K562 (cell line): Measurements from ENCODE around the gene ZMAT2. TPM values are rescaled to one million over a fixed set of nuclear protein-coding genes. Genes with fewer than 3 reads are reported as not detected.

ENCODE experiments used
- ARNT ChIP-seq, 2 experiments: fragments of 450-650 bp; IDR thresholded peaks; 2 replicates each; pipeline ENCODE4 v1.6.1; 2016; ENCODE audit warnings: mild to moderate bottlenecking in 1 of 2
- CEBPZ ChIP-seq: fragments of 150-350 bp; IDR thresholded peaks from 2 replicates; pipeline ENCODE4 v1.6.1; 2014; ENCODE audit warnings: low read depth, mild to moderate bottlenecking, low read length, borderline replicate concordance
- CTCF ChIP-seq, 3 experiments: IDR thresholded peaks in 2 of 3; conservative IDR thresholded peaks in 1 of 3; 2 replicates each; pipeline ENCODE4 v1.5.1; 2011 to 2012; ENCODE audit warnings: low read length in 3 of 3, mild to moderate bottlenecking in 3 of 3, control low read depth in 2 of 3, improper control_type of control experiment in 1 of 3, inconsistent platforms in 1 of 3, low read depth in 1 of 3, mixed read lengths in 1 of 3, moderate library complexity in 1 of 3; ENCODE audit not compliant: insufficient read depth in 2 of 3
- EGR1 ChIP-seq: fragments of 450-650 bp; conservative IDR thresholded peaks from 2 replicates; pipeline ENCODE4 v1.6.1; 2017; ENCODE audit warnings: mild to moderate bottlenecking
- FOXK2 ChIP-seq, 2 experiments: fragments of 450-650 bp; IDR thresholded peaks in 1 of 2; conservative IDR thresholded peaks in 1 of 2; 2 replicates each; pipeline ENCODE4 v1.6.1; 2016; ENCODE audit warnings: low read depth in 2 of 2, mild to moderate bottlenecking in 1 of 2
- HDAC2 ChIP-seq: fragments of 450-650 bp; IDR thresholded peaks from 2 replicates; pipeline ENCODE4 v1.6.1; 2016; ENCODE audit warnings: mild to moderate bottlenecking
- KDM5B ChIP-seq: fragments of 200-600 bp; sonication (generic); IDR thresholded peaks from 2 replicates; pipeline ENCODE4 v1.6.1; 2012; ENCODE audit warnings: low read depth, mild to moderate bottlenecking, moderate library complexity, low read length, control low read depth, inconsistent platforms; ENCODE audit not compliant: insufficient replicate concordance
- KHSRP ChIP-seq: fragments of 450-650 bp; IDR thresholded peaks from 2 replicates; pipeline ENCODE4 v1.6.1; 2017
- POLR2H ChIP-seq: IDR thresholded peaks from 2 replicates; pipeline ENCODE4 v1.6.1; 2016; ENCODE audit warnings: missing genetic modification characterization, low read depth, mild to moderate bottlenecking, control low read depth, missing compliant biosample characterization, moderate library complexity
- RAD21 ChIP-seq, 2 experiments: fragments of 250-450 bp in 1 of 2; fragments of 450-650 bp in 1 of 2; sonication (Bioruptor Pico) in 1 of 2; formaldehyde crosslinking in 1 of 2; IDR thresholded peaks in 1 of 2; conservative IDR thresholded peaks in 1 of 2; 2 replicates each; pipeline versions ENCODE4 v1.4.0 to v1.8.0; 2020 to 2022; ENCODE audit warnings: mild to moderate bottlenecking in 2 of 2, moderate library complexity in 1 of 2
- RBFOX2 ChIP-seq: fragments of 200-400 bp; formaldehyde crosslinking; IDR thresholded peaks from 2 replicates; pipeline ENCODE4 v1.6.1; 2017; ENCODE audit warnings: low read depth, mild to moderate bottlenecking, low read length, moderate library complexity
- SMAD1 ChIP-seq: fragments of 150-350 bp; IDR thresholded peaks from 2 replicates; pipeline ENCODE4 v1.6.1; 2014; ENCODE audit warnings: low read length, low read depth; ENCODE audit not compliant: partially characterized antibody
- SMAD2 ChIP-seq: fragments of 150-350 bp; IDR thresholded peaks from 2 replicates; pipeline ENCODE4 v1.6.1; 2014; ENCODE audit warnings: low read depth, mild to moderate bottlenecking, low read length
- SMARCA4 ChIP-seq: fragments of 450-650 bp; IDR thresholded peaks from 2 replicates; pipeline ENCODE4 v1.6.1; 2016
- SRSF9 ChIP-seq: fragments of 200-400 bp; formaldehyde crosslinking; IDR thresholded peaks from 2 replicates; pipeline ENCODE4 v1.6.1; 2017; ENCODE audit warnings: low read depth, low read length, borderline replicate concordance
- TEAD2 ChIP-seq: fragments of 450-650 bp; IDR thresholded peaks from 2 replicates; pipeline ENCODE4 v1.6.1; 2016; ENCODE audit warnings: missing genetic modification characterization, control low read depth, missing compliant biosample characterization
- ZBTB49 ChIP-seq: sonication (generic); formaldehyde crosslinking; IDR thresholded peaks from 2 replicates; pipeline ENCODE4 v1.8.0; 2022; ENCODE audit warnings: missing genetic modification reagents, mild to moderate bottlenecking, borderline replicate concordance
- ZNF217 ChIP-seq: sonication (generic); formaldehyde crosslinking; IDR thresholded peaks from 2 replicates; pipeline ENCODE4 v1.8.0; 2022; ENCODE audit warnings: mild to moderate bottlenecking, missing genetic modification reagents
- polyA plus RNA-seq, 8 experiments: library from polyadenylated mRNA; depleted of rRNA in 4 of 8; stranded (reverse) in 5 of 8; unstranded in 3 of 8; fragments of >200 nt; fragmentation: Nextera tagmentation in 2 of 8; fragmentation: Illumina TruSeq in 1 of 8; extraction: Ambion mirVana in 2 of 8; extraction: Trizol in 1 of 8; gene quantifications; 2 replicates each; pipeline versions ENCODE4 v1.2.1 to v1.2.3, GENCODE V29; 2011 to 2014; ENCODE audit warnings: inconsistent platforms in 1 of 8, missing spikeins in 1 of 8
- total RNA-seq, 7 experiments: library from RNA; depleted of rRNA in 6 of 7; stranded (reverse); fragments of >200 nt in 6 of 7; fragmentation: Illumina TruSeq in 2 of 7; extraction: Trizol in 2 of 7; gene quantifications; 2 replicates each; pipeline versions ENCODE4 v1.2.1 to v1.2.3, GENCODE V29; 2011 to 2021; ENCODE audit warnings: low replicate concordance in 1 of 7

The ZMAT2 gene
- total and polyA plus RNA-seq, 9 of the 15 experiments (the other 6 are each of a cell fraction or from before 2014, with no cell fraction given), result 44.2 to 101 (median 69.2) TPM

- no peak for TF ChIP-seq CTCF (IDR thresholded peaks at IDR 0.05 in 2 of 3, conservative IDR thresholded peaks at IDR 0.05 in 1 of 3; ENCODE audit: insufficient read depth in 2 of 3, low read depth in 1 of 3, low read length in 3 of 3)
- TF ChIP-seq ZNF217, result no peak
- TF ChIP-seq FOXK2 (conservative IDR thresholded peaks at IDR 0.05 in 1 of 2, IDR thresholded peaks at IDR 0.05 in 1 of 2; ENCODE audit: low read depth in 2 of 2), result peak; percentile 66 to 80; a peak in 2 of 4 replicates
- TF ChIP-seq SRSF9, result no peak
- no peak for TF ChIP-seq SMAD2
- TF ChIP-seq KHSRP, result peak; percentile 43; the same call in 1 of the 2 replicates
- TF ChIP-seq POLR2H (tag), result 0 out of 2 replicates have a peak, but pooled peaks have one; percentile 19
- no peak for TF ChIP-seq TEAD2 (tag)
- TF ChIP-seq ZBTB49 (CRISPR knock-in tag), result no peak
- peak; percentile 9 to 10; a peak in 1 of 4 replicates for TF ChIP-seq RAD21 (CRISPR knock-in tag; conservative IDR thresholded peaks at IDR 0.05 in 1 of 2, IDR thresholded peaks at IDR 0.05 in 1 of 2)
- peak; percentile 97 for TF ChIP-seq RBFOX2
- peak; percentile 14 for TF ChIP-seq SMAD1
- peak; percentile 90 for TF ChIP-seq HDAC2
- TF ChIP-seq EGR1, result peak; percentile 67
- TF ChIP-seq CEBPZ, result no peak
- no peak for TF ChIP-seq SMARCA4
- peak; percentile 52 to 78; a peak in 3 of 4 replicates for TF ChIP-seq ARNT (IDR thresholded peaks at IDR 0.05)
- peak; percentile 74 for TF ChIP-seq KDM5B
Observed at GRCh38 chr5:140690941-140691924, 9.0 kb upstream of the ZMAT2 start, which contains the start of the genes HARS1 and HARS2 (continued).
